ENCODE data around the gene ECE2.

ECE2 gene

GRCh38 chr3:184250167-184250828 is 25.5 kb upstream of the ECE2 start:
- Histone ChIP-seq H3K27ac (peak overlapping the region; percentile 98), H3K4me1 (ENCODE audit: low read depth, poor library complexity, severe bottlenecking) (peaks cover 14% of the 10 kb centered on the region), H2AFZ (ENCODE audit: low read depth) (peak overlapping the region; percentile 86), H3K4me3 (IDR thresholded peaks at IDR 0.05; ENCODE audit: insufficient read depth, low read depth, low read length) (peak overlapping the region; percentile 86), H3K27me3 (ENCODE audit: insufficient read depth, low read depth) (no peaks in the 10 kb centered on the region), H3K36me3 (ENCODE audit: insufficient read depth) (no peaks in the 10 kb centered on the region), H3K4me2 (peak overlapping the region; percentile 59), H3K79me2 (ENCODE audit: insufficient read depth, low read depth) (peaks cover 45% of the 10 kb centered on the region), H4K20me1 (ENCODE audit: insufficient read depth) (no peaks in the 10 kb centered on the region), H3K9ac (peak overlapping the region; percentile 98)
- peak; percentile 96 for TF ChIP-seq CTCF (conservative IDR thresholded peaks at IDR 0.05; ENCODE audit: low read depth, low read length)

GRCh38 chr3:184255291-184256039 is 20.4 kb upstream of the ECE2 start:
- no peaks in the 10 kb centered on the region for H3K36me3 ChIP-seq (ENCODE audit: insufficient read depth)
- H3K4me1 ChIP-seq (ENCODE audit: low read depth, poor library complexity, severe bottlenecking): peaks cover 9% of the 10 kb centered on the region
- no peak overlapping the region for H3K4me2 ChIP-seq
- no peaks in the 10 kb centered on the region for H4K20me1 ChIP-seq (ENCODE audit: insufficient read depth)
- TF ChIP-seq CTCF (conservative IDR thresholded peaks at IDR 0.05; ENCODE audit: low read depth, low read length): no peak
- no peak overlapping the region for H2AFZ ChIP-seq (ENCODE audit: low read depth)
- H3K79me2 ChIP-seq (ENCODE audit: insufficient read depth, low read depth): peaks cover 14% of the 10 kb centered on the region; the same call in 1 of the 2 replicates
- no peak overlapping the region for H3K27ac ChIP-seq
- peaks cover 2% of the 10 kb centered on the region for H3K27me3 ChIP-seq (ENCODE audit: insufficient read depth, low read depth)
- no peak overlapping the region for H3K4me3 ChIP-seq (IDR thresholded peaks at IDR 0.05; ENCODE audit: insufficient read depth, low read depth, low read length)
- no peak overlapping the region for H3K9ac ChIP-seq

GRCh38 chr3:184257083-184257915 is 18.5 kb upstream of the ECE2 start:
- Histone ChIP-seq H3K4me2 (no peak overlapping the region), H3K4me3 (IDR thresholded peaks at IDR 0.05; ENCODE audit: insufficient read depth, low read depth, low read length) (no peak overlapping the region), H3K9ac (no peak overlapping the region), H3K4me1 (ENCODE audit: low read depth, poor library complexity, severe bottlenecking) (peaks cover 8% of the 10 kb centered on the region), H3K27me3 (ENCODE audit: insufficient read depth, low read depth) (peaks cover 6% of the 10 kb centered on the region), H3K27ac (no peak overlapping the region), H3K36me3 (ENCODE audit: insufficient read depth) (no peaks in the 10 kb centered on the region), H2AFZ (ENCODE audit: low read depth) (no peak overlapping the region), H4K20me1 (ENCODE audit: insufficient read depth) (no peaks in the 10 kb centered on the region), H3K79me2 (ENCODE audit: insufficient read depth, low read depth) (0 out of 2 replicates have a peak, but pooled peaks cover 3% of the 10 kb centered on the region)
- TF ChIP-seq CTCF (conservative IDR thresholded peaks at IDR 0.05; ENCODE audit: low read depth, low read length): no peak

GRCh38 chr3:184258926-184259325 is 16.9 kb upstream of the ECE2 start:
- Histone ChIP-seq H3K9ac (no peak overlapping the region), H4K20me1 (ENCODE audit: insufficient read depth) (no peaks in the 10 kb centered on the region), H3K27me3 (ENCODE audit: insufficient read depth, low read depth) (peaks cover 6% of the 10 kb centered on the region), H2AFZ (ENCODE audit: low read depth) (no peak overlapping the region), H3K36me3 (ENCODE audit: insufficient read depth) (no peaks in the 10 kb centered on the region), H3K4me1 (ENCODE audit: low read depth, poor library complexity, severe bottlenecking) (peaks cover 8% of the 10 kb centered on the region), H3K27ac (no peak overlapping the region), H3K4me3 (IDR thresholded peaks at IDR 0.05; ENCODE audit: insufficient read depth, low read depth, low read length) (no peak overlapping the region), H3K79me2 (ENCODE audit: insufficient read depth, low read depth) (no peaks in the 10 kb centered on the region), H3K4me2 (no peak overlapping the region; the same call in 1 of the 2 replicates)
- TF ChIP-seq CTCF (conservative IDR thresholded peaks at IDR 0.05; ENCODE audit: low read depth, low read length): no peak

All from KMS-11 (cell line).